AG10803 (cell line): ENCODE measurements around the gene SLC4A2.

Source experiments
- DNase-seq: peaks from one replicate; pipeline ENCODE4 v3.0.0; 2010; ENCODE audit warnings: low read depth
- H3K4me3 ChIP-seq: 2 replicates; pipeline ENCODE4 v1.5.1; 2011; ENCODE audit warnings: mild to moderate bottlenecking, low read length, control low read depth
- CTCF ChIP-seq: conservative IDR thresholded peaks from 2 replicates; pipeline ENCODE4 v1.5.1; 2011; ENCODE audit warnings: mild to moderate bottlenecking, low read length, control low read depth, inconsistent platforms

Gene SLC4A2

DNA sequence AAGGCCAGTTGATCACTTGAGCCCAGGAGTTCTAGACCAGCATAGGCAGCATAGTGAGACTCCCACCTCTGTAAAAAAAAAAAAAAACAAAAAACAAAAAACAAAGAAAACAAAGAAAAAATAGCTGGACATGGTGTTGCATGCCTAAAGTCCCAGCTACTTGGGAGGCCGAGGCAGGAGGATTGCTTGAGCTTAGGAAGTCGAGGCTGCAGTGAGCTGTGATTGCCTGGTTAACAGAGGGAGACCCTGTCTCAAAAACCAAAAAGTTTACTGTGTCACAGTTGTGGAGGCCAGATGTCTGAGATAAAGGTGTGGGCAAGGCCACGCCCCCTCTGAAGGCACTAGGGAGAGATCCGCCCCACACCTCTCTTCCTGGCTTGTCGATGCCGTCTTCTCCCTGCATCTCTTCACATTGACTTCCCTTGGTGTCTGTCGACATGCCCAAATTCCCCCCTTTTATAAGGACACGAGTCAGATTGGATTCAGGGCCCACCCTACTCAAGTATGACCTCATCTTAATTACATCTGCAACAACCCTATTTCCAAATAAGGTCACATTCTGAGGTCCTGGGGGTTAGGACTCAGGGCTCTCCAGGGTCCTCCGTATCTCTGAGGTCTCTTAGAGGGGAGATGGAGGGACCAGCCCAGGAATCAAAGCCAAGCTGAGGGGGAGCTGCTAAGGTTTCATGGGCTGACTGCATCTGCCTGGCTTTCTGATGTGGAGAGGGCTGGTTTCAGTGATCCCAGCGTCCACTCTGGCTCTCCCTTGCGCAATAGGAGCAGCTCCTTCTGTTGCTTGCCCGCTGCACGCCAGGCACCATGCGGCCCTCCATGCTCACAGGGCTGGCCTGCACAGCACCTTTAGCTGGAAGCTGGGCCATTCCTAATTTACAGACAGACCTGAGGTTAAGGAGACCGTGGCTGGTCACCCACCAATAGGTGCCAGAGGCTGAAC, 50.0 kb downstream of the SLC4A2 start:
- TF ChIP-seq CTCF: no peak
- peak; percentile 59 for DNase-seq

GRCh38 chr7:151110236-151110940, 51.0 kb downstream of the SLC4A2 start:
- H3K4me3 ChIP-seq: no peak overlapping the region
- no peak for TF ChIP-seq CTCF
- DNase-seq: no peak

More for the DNA sequence above, 50.0 kb downstream of the SLC4A2 start:
- H3K4me3 ChIP-seq: no peak overlapping the region

DNA sequence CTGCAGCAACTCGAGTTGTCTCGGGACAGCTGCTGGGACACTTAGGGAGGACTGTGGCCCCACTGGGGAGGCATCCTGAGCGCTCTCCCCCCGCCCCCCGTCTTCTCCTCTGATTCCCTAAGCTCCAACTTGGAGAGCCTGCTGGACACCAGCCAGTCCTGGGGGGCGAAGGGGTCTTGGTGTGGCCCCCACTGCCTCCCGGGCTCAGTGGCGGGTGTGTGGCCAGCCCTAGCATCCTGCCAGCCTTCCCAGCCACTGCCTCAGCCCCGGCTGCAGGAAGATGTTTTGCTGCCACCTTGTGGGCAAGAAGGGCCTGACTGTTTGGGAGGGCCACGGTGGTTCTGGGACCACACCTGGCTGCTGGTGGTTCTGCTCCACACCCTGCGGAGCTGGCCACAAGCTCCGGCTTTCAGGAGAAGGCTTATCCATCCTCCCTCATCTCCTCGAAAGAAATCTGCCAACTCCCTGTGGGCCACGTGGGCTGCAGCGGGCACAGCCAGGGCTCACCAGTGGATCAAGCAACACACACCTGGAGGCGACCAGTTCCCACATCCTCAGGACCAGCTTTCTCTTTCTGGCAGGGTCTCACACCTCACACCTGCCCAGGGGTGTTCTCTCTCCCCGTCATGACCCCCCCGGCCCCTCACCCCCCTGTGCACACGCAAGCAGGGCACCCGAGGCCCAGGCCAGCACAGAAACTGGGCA, 51.7 kb downstream of the SLC4A2 start:
- no peak overlapping the region for H3K4me3 ChIP-seq
- peak; percentile 79 for TF ChIP-seq CTCF
- DNase-seq: peak; percentile 66

DNA sequence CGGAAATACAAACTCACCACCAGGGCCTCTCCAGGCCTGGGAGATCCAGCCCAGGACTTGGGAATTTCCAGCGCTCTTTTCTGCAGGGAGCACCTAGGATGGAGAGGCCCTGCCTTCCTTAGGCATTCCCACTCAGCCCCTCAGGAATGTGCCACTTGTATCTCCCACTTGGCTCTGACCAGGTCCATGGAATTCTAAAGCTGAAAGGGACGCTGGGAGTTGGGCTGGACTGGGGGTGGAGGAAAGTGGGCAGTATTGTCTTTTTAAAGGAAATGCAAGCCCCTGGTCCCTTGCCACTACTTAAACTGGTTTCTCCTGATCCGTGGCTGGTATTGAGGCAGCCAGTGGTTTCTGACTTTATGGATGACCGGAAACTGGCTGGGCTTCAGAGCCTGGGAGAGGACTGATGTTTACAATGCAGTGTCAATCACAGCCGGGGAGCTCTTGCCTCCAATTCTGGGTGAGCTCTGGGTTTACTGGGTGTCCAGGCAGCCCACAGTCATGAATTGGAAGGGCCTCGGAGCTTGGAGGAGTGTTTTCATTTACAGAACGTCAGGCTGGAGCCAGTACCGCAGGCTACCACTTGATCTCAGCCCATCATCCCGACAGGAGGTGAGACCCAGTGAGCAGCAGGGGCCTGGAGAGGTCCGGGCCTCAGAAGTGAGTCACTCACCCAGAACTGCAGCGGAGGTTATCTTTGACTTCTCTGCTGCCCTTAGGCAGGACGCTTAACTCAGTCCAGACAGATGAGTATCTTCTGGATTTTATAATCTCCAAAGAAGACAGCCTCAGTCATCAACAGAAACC, 54.2 kb downstream of the SLC4A2 start:
- TF ChIP-seq CTCF: no peak; the same call in 1 of the 2 replicates
- H3K4me3 ChIP-seq: no peak overlapping the region
- peak; percentile 65 for DNase-seq

- no peak for DNase-seq
- no peak for TF ChIP-seq CTCF
- H3K4me3 ChIP-seq: no peak overlapping the region
These were observed 55.0 kb downstream of the SLC4A2 start for GRCh38 chr7:151114151-151115090.
